Stomach smooth muscle (tissue), 2 donors: Measurements from ENCODE around the gene KRT20.

Experiments
- H3K27ac ChIP-seq: one replicate; pipeline ENCODE4 v1.7.0; 2013; ENCODE audit warnings: mild to moderate bottlenecking, low read length, inconsistent platforms
- H3K27me3 ChIP-seq, 2 donors: one replicate each; pipeline ENCODE4 v1.7.0; 2013; ENCODE audit warnings: low read length in 2 of 2; ENCODE audit not compliant: insufficient read depth in 2 of 2, control insufficient read depth in 1 of 2
- H3K36me3 ChIP-seq, 2 donors: one replicate each; pipeline ENCODE4 v1.7.0; 2013; ENCODE audit warnings: low read length in 2 of 2; ENCODE audit not compliant: control insufficient read depth in 2 of 2, insufficient read depth in 2 of 2
- H3K4me1 ChIP-seq: one replicate; pipeline ENCODE4 v1.7.0; 2013; ENCODE audit warnings: low read length; ENCODE audit not compliant: control insufficient read depth, insufficient read depth
- H3K4me3 ChIP-seq, 2 donors: one replicate each; pipeline ENCODE4 v1.7.0; 2013; ENCODE audit warnings: low read length in 2 of 2
- H3K9ac ChIP-seq, 2 donors: one replicate each; pipeline ENCODE4 v1.7.0; 2013; ENCODE audit warnings: low read length in 2 of 2, mild to moderate bottlenecking in 1 of 2
- H3K9me3 ChIP-seq, 2 donors: one replicate each; pipeline ENCODE4 v1.7.0; 2013; ENCODE audit warnings: low read length in 2 of 2; ENCODE audit not compliant: control insufficient read depth in 2 of 2
- donor health status: healthy.
- donor health status: Pancreatic carcinoma.

The KRT20 gene

GRCh38 chr17:40854175-40854814 is 30.7 kb downstream of the KRT20 start:
- no peaks in the 10 kb centered on the region for H3K9me3 ChIP-seq
- no peaks in the 10 kb centered on the region for H3K36me3 ChIP-seq
- no peak overlapping the region for H3K9ac ChIP-seq
- no peak overlapping the region for H3K4me3 ChIP-seq
- H3K4me1 ChIP-seq, result no peaks in the 10 kb centered on the region
- H3K27ac ChIP-seq, result no peak overlapping the region
- H3K27me3 ChIP-seq, result no peaks in the 10 kb centered on the region

- no peaks in the 10 kb centered on the region for H3K27me3 ChIP-seq
- no peak overlapping the region for H3K9ac ChIP-seq
- no peaks in the 10 kb centered on the region for H3K4me1 ChIP-seq
- no peaks in the 10 kb centered on the region for H3K9me3 ChIP-seq
- no peaks in the 10 kb centered on the region for H3K36me3 ChIP-seq
- H3K4me3 ChIP-seq, result no peak overlapping the region
- H3K27ac ChIP-seq, result no peak overlapping the region
These were observed 32.7 kb downstream of the KRT20 start for GRCh38 chr17:40852364-40852763.

GRCh38 chr17:40850293-40850972 is 34.6 kb downstream of the KRT20 start:
- Histone ChIP-seq H3K4me3 (no peak overlapping the region), H3K27me3 (no peaks in the 10 kb centered on the region), H3K9ac (no peak overlapping the region), H3K27ac (no peak overlapping the region), H3K9me3 (no peaks in the 10 kb centered on the region), H3K4me1 (no peaks in the 10 kb centered on the region), H3K36me3 (no peaks in the 10 kb centered on the region)

GRCh38 chr17:40849723-40850122 is 35.3 kb downstream of the KRT20 start:
- H3K27me3 ChIP-seq, result no peaks in the 10 kb centered on the region
- no peak overlapping the region for H3K9ac ChIP-seq
- no peak overlapping the region for H3K27ac ChIP-seq
- no peaks in the 10 kb centered on the region for H3K4me1 ChIP-seq
- H3K4me3 ChIP-seq, result no peak overlapping the region
- no peaks in the 10 kb centered on the region for H3K36me3 ChIP-seq
- no peaks in the 10 kb centered on the region for H3K9me3 ChIP-seq

GRCh38 chr17:40848583-40849235 is 36.3 kb downstream of the KRT20 start:
- Histone ChIP-seq H3K9ac (no peak overlapping the region), H3K27me3 (no peaks in the 10 kb centered on the region), H3K4me1 (no peaks in the 10 kb centered on the region), H3K27ac (no peak overlapping the region), H3K9me3 (no peaks in the 10 kb centered on the region), H3K4me3 (no peak overlapping the region), H3K36me3 (no peaks in the 10 kb centered on the region)

- no peaks in the 10 kb centered on the region for H3K36me3 ChIP-seq
- H3K9ac ChIP-seq, result no peak overlapping the region
- H3K9me3 ChIP-seq, result no peaks in the 10 kb centered on the region
These were observed 38.4 kb downstream of the KRT20 start for GRCh38 chr17:40846515-40847144.

GRCh38 chr17:40844671-40845107 is 40.4 kb downstream of the KRT20 start:
- H3K27ac ChIP-seq, result no peak overlapping the region

More at GRCh38 chr17:40846515-40847144, 38.4 kb downstream of the KRT20 start:
- Histone ChIP-seq H3K4me3 (no peak overlapping the region), H3K27me3 (no peaks in the 10 kb centered on the region), H3K4me1 (no peaks in the 10 kb centered on the region), H3K27ac (no peak overlapping the region)

GRCh38 chr17:40843242-40843641 is 41.8 kb downstream of the KRT20 start:
- Histone ChIP-seq H3K9me3 (no peaks in the 10 kb centered on the region), H3K36me3 (no peaks in the 10 kb centered on the region), H3K27me3 (no peaks in the 10 kb centered on the region), H3K4me3 (no peak overlapping the region), H3K27ac (no peak overlapping the region), H3K9ac (no peak overlapping the region), H3K4me1 (no peaks in the 10 kb centered on the region)

More at GRCh38 chr17:40844671-40845107, 40.4 kb downstream of the KRT20 start:
- H3K4me1 ChIP-seq, result no peaks in the 10 kb centered on the region
- H3K9ac ChIP-seq, result no peak overlapping the region
- no peaks in the 10 kb centered on the region for H3K9me3 ChIP-seq
- H3K27me3 ChIP-seq, result no peaks in the 10 kb centered on the region
- H3K4me3 ChIP-seq, result no peak overlapping the region
- H3K36me3 ChIP-seq, result no peaks in the 10 kb centered on the region

GRCh38 chr17:40841246-40841645 is 43.8 kb downstream of the KRT20 start:
- Histone ChIP-seq H3K4me3 (no peak overlapping the region), H3K9me3 (no peaks in the 10 kb centered on the region), H3K9ac (no peak overlapping the region), H3K36me3 (no peaks in the 10 kb centered on the region), H3K4me1 (no peaks in the 10 kb centered on the region), H3K27me3 (no peaks in the 10 kb centered on the region), H3K27ac (no peak overlapping the region)

- Histone ChIP-seq H3K4me1 (no peaks in the 10 kb centered on the region), H3K27ac (no peak overlapping the region), H3K36me3 (peaks cover 3% of the 10 kb centered on the region in 2 donors), H3K4me3 (no peak overlapping the region), H3K27me3 (no peaks in the 10 kb centered on the region), H3K9ac (no peak overlapping the region), H3K9me3 (no peaks in the 10 kb centered on the region)
These were observed 45.8 kb downstream of the KRT20 start for GRCh38 chr17:40839194-40839593.
